Effector memory CD4-positive, alpha-beta T cell (primary cell): ENCODE measurements around the gene PDE11A.

Experiments
- DNase-seq, 3 donors: peaks; one replicate each; pipeline ENCODE4 v3.0.0-alpha.2; 2020
- H3K27ac ChIP-seq: 2 replicates; pipeline ENCODE4 v1.7.0; 2013; ENCODE audit warnings: mild to moderate bottlenecking, low read length, moderate library complexity; ENCODE audit not compliant: insufficient read depth, poor library complexity, severe bottlenecking
- H3K27me3 ChIP-seq: replicated peaks from 2 replicates; pipeline ENCODE4 v1.7.0; 2013; ENCODE audit warnings: mild to moderate bottlenecking, low read length; ENCODE audit not compliant: insufficient read depth, control insufficient read depth, poor library complexity, severe bottlenecking
- H3K36me3 ChIP-seq: 2 replicates; pipeline ENCODE4 v1.7.0; 2013; ENCODE audit warnings: mild to moderate bottlenecking, low read length, moderate library complexity; ENCODE audit not compliant: control insufficient read depth, insufficient read depth
- H3K4me1 ChIP-seq: 2 replicates; pipeline ENCODE4 v1.7.0; 2013; ENCODE audit warnings: low read length, mild to moderate bottlenecking; ENCODE audit not compliant: control insufficient read depth, insufficient read depth, poor library complexity, severe bottlenecking
- H3K4me3 ChIP-seq: 2 replicates; pipeline ENCODE4 v1.7.0; 2013; ENCODE audit warnings: low read length, low read depth, mild to moderate bottlenecking; ENCODE audit not compliant: insufficient read depth, poor library complexity, severe bottlenecking
- H3K9me3 ChIP-seq: 2 replicates; pipeline ENCODE4 v1.7.0; 2013; ENCODE audit warnings: mild to moderate bottlenecking, low read length, moderate library complexity; ENCODE audit not compliant: control insufficient read depth
- total RNA-seq, 3 donors: gene quantifications; one replicate each; lab custom pipeline; 2026; lab: John Stamatoyannopoulos, UW

PDE11A gene
- total RNA-seq: 0 reads per million in 3 donors

GRCh38 chr2:178072383-178073301 is at the start of gene PDE11A:
PDE11A (minus strand) TSS chr2:178072777; CDS start chr2:178072437, 340 bp downstream.
- Histone ChIP-seq H3K27me3 (peaks cover 15% of the 10 kb centered on the region), H3K27ac (no peak within 1 kb of the TSS), H3K4me3 (no peak within 1 kb of the TSS), H3K9me3 (no peaks in the 10 kb centered on the region), H3K4me1 (peaks cover 3% of the 10 kb centered on the region), H3K36me3 (no peaks in the 10 kb centered on the region)
- DNase-seq: no peak

GRCh38 chr2:178119179-178119922 is 46.8 kb upstream of the PDE11A start:
- H3K36me3 ChIP-seq: peaks cover 31% of the 10 kb centered on the region
- no peak for DNase-seq
- H3K4me1 ChIP-seq: no peaks in the 10 kb centered on the region

GRCh38 chr2:178117725-178118124 is 45.1 kb upstream of the PDE11A start:
- no peak for DNase-seq
- H3K4me1 ChIP-seq: peaks cover 6% of the 10 kb centered on the region

More at GRCh38 chr2:178119179-178119922, 46.8 kb upstream of the PDE11A start:
- Histone ChIP-seq H3K27ac (no peak overlapping the region), H3K4me3 (no peak overlapping the region), H3K27me3 (no peaks in the 10 kb centered on the region), H3K9me3 (no peaks in the 10 kb centered on the region)

GRCh38 chr2:178115271-178115670 is 42.7 kb upstream of the PDE11A start:
- no peak for DNase-seq
- Histone ChIP-seq H3K4me3 (no peak overlapping the region), H3K4me1 (peaks cover 11% of the 10 kb centered on the region), H3K27me3 (no peaks in the 10 kb centered on the region), H3K27ac (no peak overlapping the region), H3K36me3 (peaks cover 7% of the 10 kb centered on the region), H3K9me3 (no peaks in the 10 kb centered on the region)

More at GRCh38 chr2:178117725-178118124, 45.1 kb upstream of the PDE11A start:
- Histone ChIP-seq H3K27ac (no peak overlapping the region), H3K27me3 (no peaks in the 10 kb centered on the region), H3K9me3 (no peaks in the 10 kb centered on the region), H3K36me3 (peaks cover 19% of the 10 kb centered on the region), H3K4me3 (no peak overlapping the region)

- no peak for DNase-seq
- Histone ChIP-seq H3K9me3 (no peaks in the 10 kb centered on the region), H3K27me3 (no peaks in the 10 kb centered on the region), H3K4me1 (peaks cover 11% of the 10 kb centered on the region), H3K4me3 (no peak overlapping the region), H3K36me3 (peaks cover 7% of the 10 kb centered on the region), H3K27ac (no peak overlapping the region)
Measured at GRCh38 chr2:178114462-178114861, 41.9 kb upstream of the PDE11A start.

GRCh38 chr2:178112202-178113152 is 39.9 kb upstream of the PDE11A start, which contains the start of gene RBM45:
RBM45 (plus strand) TSS chr2:178112437; CDS start chr2:178112547, 110 bp downstream.
- Histone ChIP-seq H3K9me3 (no peaks in the 10 kb centered on the region), H3K27ac (peak within 1 kb of the TSS; percentile 57), H3K36me3 (peaks cover 2% of the 10 kb centered on the region), H3K4me3 (peak within 1 kb of the TSS; percentile 95), H3K27me3 (no peaks in the 10 kb centered on the region), H3K4me1 (peaks cover 11% of the 10 kb centered on the region)
- peak; percentile 62 to 72 (median 63) for DNase-seq

GRCh38 chr2:178111743-178112142 is 39.2 kb upstream of the PDE11A start:
- Histone ChIP-seq H3K27ac (no peak overlapping the region), H3K9me3 (no peaks in the 10 kb centered on the region), H3K36me3 (no peaks in the 10 kb centered on the region), H3K27me3 (no peaks in the 10 kb centered on the region), H3K4me3 (peak overlapping the region; percentile 95), H3K4me1 (peaks cover 11% of the 10 kb centered on the region)
- DNase-seq: no peak

GRCh38 chr2:178110681-178111080 is 38.1 kb upstream of the PDE11A start:
- H3K27ac ChIP-seq: no peak overlapping the region
- H3K4me3 ChIP-seq: no peak overlapping the region
- H3K27me3 ChIP-seq: no peaks in the 10 kb centered on the region
- peaks cover 11% of the 10 kb centered on the region for H3K4me1 ChIP-seq
- no peaks in the 10 kb centered on the region for H3K36me3 ChIP-seq
- DNase-seq: no peak
- H3K9me3 ChIP-seq: no peaks in the 10 kb centered on the region

- no peaks in the 10 kb centered on the region for H3K27me3 ChIP-seq
- H3K27ac ChIP-seq: no peak overlapping the region
- no peaks in the 10 kb centered on the region for H3K9me3 ChIP-seq
- no peak overlapping the region for H3K4me3 ChIP-seq
- no peaks in the 10 kb centered on the region for H3K36me3 ChIP-seq
- H3K4me1 ChIP-seq: peaks cover 11% of the 10 kb centered on the region
- DNase-seq: no peak
Measured at GRCh38 chr2:178109813-178110212, 37.2 kb upstream of the PDE11A start.
